ENCODE measurements around the gene C17orf100. TPM values are rescaled to one million over a fixed set of nuclear protein-coding genes. Genes with fewer than 3 reads are reported as not detected.

C17orf100 gene
- total and polyA plus RNA-seq, 2 of the 13 experiments (the other 11 are each of a cell fraction or from before 2014, with no cell fraction given): 3.6 to 8.7 TPM

GRCh38 chr17:6651919-6652452, 424 bp downstream of the C17orf100 start (continued):
- TF ChIP-seq ATAD3A (CRISPR knock-in tag; IDR thresholded peaks at IDR 0.05) (no peak; the same call in 1 of the 2 replicates), TAF1 (CRISPR knock-in tag; IDR thresholded peaks at IDR 0.05) (peak; percentile 19; the same call in 1 of the 2 replicates), ZNF414 (CRISPR knock-in tag; IDR thresholded peaks at IDR 0.05) (peak; percentile 99), CBX2 (IDR thresholded peaks at IDR 0.05; ENCODE audit: low read depth, low read length) (no peak), CBX2 (CRISPR knock-in tag; IDR thresholded peaks at IDR 0.05; ENCODE audit: low read depth) (no peak), NCOA1 (CRISPR knock-in tag; IDR thresholded peaks at IDR 0.05) (peak; percentile 85; the same call in 1 of the 2 replicates), SMC3 (IDR thresholded peaks at IDR 0.05; ENCODE audit: low read length) (no peak), GFI1 (CRISPR knock-in tag; IDR thresholded peaks at IDR 0.05; ENCODE audit: borderline replicate concordance) (peak; percentile 86; the same call in 1 of the 2 replicates), ZNF432 (CRISPR knock-in tag; IDR thresholded peaks at IDR 0.05; ENCODE audit: borderline replicate concordance) (no peak), CC2D1A (CRISPR knock-in tag; IDR thresholded peaks at IDR 0.05) (no peak), NFKB2 (CRISPR knock-in tag; IDR thresholded peaks at IDR 0.05; ENCODE audit: borderline replicate concordance) (peak; percentile 99), PPARG (CRISPR knock-in tag; conservative IDR thresholded peaks at IDR 0.05) (0 out of 2 replicates have a peak, but pooled peaks have one; percentile 43), MIXL1 (CRISPR knock-in tag; IDR thresholded peaks at IDR 0.05) (no peak), PCBP1 (IDR thresholded peaks at IDR 0.05; ENCODE audit: borderline replicate concordance, low read depth, low read length) (0 out of 2 replicates have a peak, but pooled peaks have one; percentile 12)
- TF ChIP-seq, protein P1, sequence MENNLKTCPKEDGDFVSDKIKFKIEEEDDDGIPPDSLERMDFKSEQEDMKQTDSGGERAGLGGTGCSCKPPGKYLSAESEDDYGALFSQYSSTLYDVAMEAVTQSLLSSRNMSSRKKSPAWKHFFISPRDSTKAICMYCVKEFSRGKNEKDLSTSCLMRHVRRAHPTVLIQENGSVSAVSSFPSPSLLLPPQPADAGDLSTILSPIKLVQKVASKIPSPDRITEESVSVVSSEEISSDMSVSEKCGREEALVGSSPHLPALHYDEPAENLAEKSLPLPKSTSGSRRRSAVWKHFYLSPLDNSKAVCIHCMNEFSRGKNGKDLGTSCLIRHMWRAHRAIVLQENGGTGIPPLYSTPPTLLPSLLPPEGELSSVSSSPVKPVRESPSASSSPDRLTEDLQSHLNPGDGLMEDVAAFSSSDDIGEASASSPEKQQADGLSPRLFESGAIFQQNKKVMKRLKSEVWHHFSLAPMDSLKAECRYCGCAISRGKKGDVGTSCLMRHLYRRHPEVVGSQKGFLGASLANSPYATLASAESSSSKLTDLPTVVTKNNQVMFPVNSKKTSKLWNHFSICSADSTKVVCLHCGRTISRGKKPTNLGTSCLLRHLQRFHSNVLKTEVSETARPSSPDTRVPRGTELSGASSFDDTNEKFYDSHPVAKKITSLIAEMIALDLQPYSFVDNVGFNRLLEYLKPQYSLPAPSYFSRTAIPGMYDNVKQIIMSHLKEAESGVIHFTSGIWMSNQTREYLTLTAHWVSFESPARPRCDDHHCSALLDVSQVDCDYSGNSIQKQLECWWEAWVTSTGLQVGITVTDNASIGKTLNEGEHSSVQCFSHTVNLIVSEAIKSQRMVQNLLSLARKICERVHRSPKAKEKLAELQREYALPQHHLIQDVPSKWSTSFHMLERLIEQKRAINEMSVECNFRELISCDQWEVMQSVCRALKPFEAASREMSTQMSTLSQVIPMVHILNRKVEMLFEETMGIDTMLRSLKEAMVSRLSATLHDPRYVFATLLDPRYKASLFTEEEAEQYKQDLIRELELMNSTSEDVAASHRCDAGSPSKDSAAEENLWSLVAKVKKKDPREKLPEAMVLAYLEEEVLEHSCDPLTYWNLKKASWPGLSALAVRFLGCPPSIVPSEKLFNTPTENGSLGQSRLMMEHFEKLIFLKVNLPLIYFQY (CRISPR knock-in tag; IDR thresholded peaks at IDR 0.05; ENCODE audit: borderline replicate concordance): no peak
- TF ChIP-seq, protein P2, sequence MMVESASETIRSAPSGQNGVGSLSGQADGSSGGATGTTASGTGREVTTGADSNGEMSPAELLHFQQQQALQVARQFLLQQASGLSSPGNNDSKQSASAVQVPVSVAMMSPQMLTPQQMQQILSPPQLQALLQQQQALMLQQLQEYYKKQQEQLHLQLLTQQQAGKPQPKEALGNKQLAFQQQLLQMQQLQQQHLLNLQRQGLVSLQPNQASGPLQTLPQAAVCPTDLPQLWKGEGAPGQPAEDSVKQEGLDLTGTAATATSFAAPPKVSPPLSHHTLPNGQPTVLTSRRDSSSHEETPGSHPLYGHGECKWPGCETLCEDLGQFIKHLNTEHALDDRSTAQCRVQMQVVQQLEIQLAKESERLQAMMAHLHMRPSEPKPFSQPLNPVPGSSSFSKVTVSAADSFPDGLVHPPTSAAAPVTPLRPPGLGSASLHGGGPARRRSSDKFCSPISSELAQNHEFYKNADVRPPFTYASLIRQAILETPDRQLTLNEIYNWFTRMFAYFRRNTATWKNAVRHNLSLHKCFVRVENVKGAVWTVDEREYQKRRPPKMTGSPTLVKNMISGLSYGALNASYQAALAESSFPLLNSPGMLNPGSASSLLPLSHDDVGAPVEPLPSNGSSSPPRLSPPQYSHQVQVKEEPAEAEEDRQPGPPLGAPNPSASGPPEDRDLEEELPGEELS (CRISPR knock-in tag; IDR thresholded peaks at IDR 0.05): no peak
- TF ChIP-seq, protein P3, sequence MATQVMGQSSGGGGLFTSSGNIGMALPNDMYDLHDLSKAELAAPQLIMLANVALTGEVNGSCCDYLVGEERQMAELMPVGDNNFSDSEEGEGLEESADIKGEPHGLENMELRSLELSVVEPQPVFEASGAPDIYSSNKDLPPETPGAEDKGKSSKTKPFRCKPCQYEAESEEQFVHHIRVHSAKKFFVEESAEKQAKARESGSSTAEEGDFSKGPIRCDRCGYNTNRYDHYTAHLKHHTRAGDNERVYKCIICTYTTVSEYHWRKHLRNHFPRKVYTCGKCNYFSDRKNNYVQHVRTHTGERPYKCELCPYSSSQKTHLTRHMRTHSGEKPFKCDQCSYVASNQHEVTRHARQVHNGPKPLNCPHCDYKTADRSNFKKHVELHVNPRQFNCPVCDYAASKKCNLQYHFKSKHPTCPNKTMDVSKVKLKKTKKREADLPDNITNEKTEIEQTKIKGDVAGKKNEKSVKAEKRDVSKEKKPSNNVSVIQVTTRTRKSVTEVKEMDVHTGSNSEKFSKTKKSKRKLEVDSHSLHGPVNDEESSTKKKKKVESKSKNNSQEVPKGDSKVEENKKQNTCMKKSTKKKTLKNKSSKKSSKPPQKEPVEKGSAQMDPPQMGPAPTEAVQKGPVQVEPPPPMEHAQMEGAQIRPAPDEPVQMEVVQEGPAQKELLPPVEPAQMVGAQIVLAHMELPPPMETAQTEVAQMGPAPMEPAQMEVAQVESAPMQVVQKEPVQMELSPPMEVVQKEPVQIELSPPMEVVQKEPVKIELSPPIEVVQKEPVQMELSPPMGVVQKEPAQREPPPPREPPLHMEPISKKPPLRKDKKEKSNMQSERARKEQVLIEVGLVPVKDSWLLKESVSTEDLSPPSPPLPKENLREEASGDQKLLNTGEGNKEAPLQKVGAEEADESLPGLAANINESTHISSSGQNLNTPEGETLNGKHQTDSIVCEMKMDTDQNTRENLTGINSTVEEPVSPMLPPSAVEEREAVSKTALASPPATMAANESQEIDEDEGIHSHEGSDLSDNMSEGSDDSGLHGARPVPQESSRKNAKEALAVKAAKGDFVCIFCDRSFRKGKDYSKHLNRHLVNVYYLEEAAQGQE (IDR thresholded peaks at IDR 0.05; ENCODE audit: borderline replicate concordance in 1 of 2, low read depth in 1 of 2, low read length in 2 of 2): no peak
- TF ChIP-seq, protein P4, sequence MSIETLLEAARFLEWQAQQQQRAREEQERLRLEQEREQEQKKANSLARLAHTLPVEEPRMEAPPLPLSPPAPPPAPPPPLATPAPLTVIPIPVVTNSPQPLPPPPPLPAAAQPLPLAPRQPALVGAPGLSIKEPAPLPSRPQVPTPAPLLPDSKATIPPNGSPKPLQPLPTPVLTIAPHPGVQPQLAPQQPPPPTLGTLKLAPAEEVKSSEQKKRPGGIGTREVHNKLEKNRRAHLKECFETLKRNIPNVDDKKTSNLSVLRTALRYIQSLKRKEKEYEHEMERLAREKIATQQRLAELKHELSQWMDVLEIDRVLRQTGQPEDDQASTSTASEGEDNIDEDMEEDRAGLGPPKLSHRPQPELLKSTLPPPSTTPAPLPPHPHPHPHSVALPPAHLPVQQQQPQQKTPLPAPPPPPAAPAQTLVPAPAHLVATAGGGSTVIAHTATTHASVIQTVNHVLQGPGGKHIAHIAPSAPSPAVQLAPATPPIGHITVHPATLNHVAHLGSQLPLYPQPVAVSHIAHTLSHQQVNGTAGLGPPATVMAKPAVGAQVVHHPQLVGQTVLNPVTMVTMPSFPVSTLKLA (IDR thresholded peaks at IDR 0.05): no peak
